Measurements from ENCODE around the gene C1GALT1C1L.
"Not testable (repeated sequence)": the region's sequence is repeated elsewhere in the genome, so short reads cannot be mapped to it uniquely, and the experiment has no call there.

Gene C1GALT1C1L

GRCh38 chr2:43657241-43657640, 19.0 kb downstream of the C1GALT1C1L start:
- H3K36me3 ChIP-seq (ENCODE audit: control insufficient read depth in 5 of 5, insufficient read depth in 5 of 5, low read length in 5 of 5) = no peaks in the 10 kb centered on the region
- H3K9ac ChIP-seq (ENCODE audit: low read length in 5 of 5) = no peak overlapping the region
- H3K9me3 ChIP-seq (ENCODE audit: control insufficient read depth in 5 of 5, low read length in 5 of 5) = peaks cover 0 to 4% (median 3%) of the 10 kb centered on the region in 5 donors
- no peak overlapping the region for H3K4me3 ChIP-seq (ENCODE audit: low read depth in 1 of 5, low read length in 5 of 5)
- H3K27ac ChIP-seq (ENCODE audit: low read depth, low read length) = no peak overlapping the region
- H3K27me3 ChIP-seq (ENCODE audit: control insufficient read depth in 5 of 5, insufficient read depth in 4 of 5, low read length in 5 of 5) = no peaks in the 10 kb centered on the region
- H3K4me1 ChIP-seq (ENCODE audit: control insufficient read depth in 5 of 5, insufficient read depth in 5 of 5, low read length in 5 of 5) = peaks cover 0 to 2% (median 1%) of the 10 kb centered on the region in 5 donors

DNA sequence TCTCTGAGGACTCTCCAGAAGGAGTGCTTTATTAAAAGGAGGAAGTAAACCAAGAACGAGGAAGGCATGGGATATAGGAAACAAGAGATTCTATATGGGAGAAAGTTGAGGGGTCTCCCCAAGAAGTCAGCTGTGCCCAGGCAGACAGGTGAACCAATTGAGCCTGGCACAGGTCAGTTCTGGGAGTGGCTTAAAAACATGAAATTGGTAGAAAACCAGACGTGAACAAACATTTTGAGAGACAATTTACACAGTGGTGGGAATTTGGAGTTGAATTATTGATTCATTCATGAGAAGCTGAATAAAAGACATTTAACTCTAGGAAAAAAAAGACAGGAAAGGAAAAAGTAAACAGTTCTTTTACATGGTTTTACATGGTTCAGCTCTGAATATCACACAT, 22.7 kb downstream of the C1GALT1C1L start:
- no peak overlapping the region for H3K27ac ChIP-seq (ENCODE audit: low read depth, low read length)
- H3K9ac ChIP-seq (ENCODE audit: low read length in 5 of 5) = no peak overlapping the region
- no peaks in the 10 kb centered on the region for H3K27me3 ChIP-seq (ENCODE audit: control insufficient read depth in 5 of 5, insufficient read depth in 4 of 5, low read length in 5 of 5)
- no peaks in the 10 kb centered on the region for H3K36me3 ChIP-seq (ENCODE audit: control insufficient read depth in 5 of 5, insufficient read depth in 5 of 5, low read length in 5 of 5)
- H3K4me3 ChIP-seq (ENCODE audit: low read depth in 1 of 5, low read length in 5 of 5) = no peak overlapping the region
- H3K9me3 ChIP-seq (ENCODE audit: control insufficient read depth in 5 of 5, low read length in 5 of 5) = peaks cover 0 to 2% (median 1%) of the 10 kb centered on the region in 5 donors
- peaks cover 3 to 13% (median 11%) of the 10 kb centered on the region in 5 donors for H3K4me1 ChIP-seq (ENCODE audit: control insufficient read depth in 5 of 5, insufficient read depth in 5 of 5, low read length in 5 of 5)

GRCh38 chr2:43648994-43649701, 27.1 kb downstream of the C1GALT1C1L start:
- peak overlapping the region in 1 of 5 donors; percentile 17 for H3K9ac ChIP-seq (ENCODE audit: low read length in 5 of 5)
- peaks cover 3 to 24% (median 11%) of the 10 kb centered on the region in 5 donors for H3K4me1 ChIP-seq (ENCODE audit: control insufficient read depth in 5 of 5, insufficient read depth in 5 of 5, low read length in 5 of 5)
- no peak overlapping the region for H3K4me3 ChIP-seq (ENCODE audit: low read depth in 1 of 5, low read length in 5 of 5)
- H3K27me3 ChIP-seq (ENCODE audit: control insufficient read depth in 5 of 5, insufficient read depth in 4 of 5, low read length in 5 of 5) = no peaks in the 10 kb centered on the region
- H3K36me3 ChIP-seq (ENCODE audit: control insufficient read depth in 5 of 5, insufficient read depth in 5 of 5, low read length in 5 of 5) = no peaks in the 10 kb centered on the region
- H3K9me3 ChIP-seq (ENCODE audit: control insufficient read depth in 5 of 5, low read length in 5 of 5) = no peaks in the 10 kb centered on the region
- peak overlapping the region; percentile 74 for H3K27ac ChIP-seq (ENCODE audit: low read depth, low read length)

DNA sequence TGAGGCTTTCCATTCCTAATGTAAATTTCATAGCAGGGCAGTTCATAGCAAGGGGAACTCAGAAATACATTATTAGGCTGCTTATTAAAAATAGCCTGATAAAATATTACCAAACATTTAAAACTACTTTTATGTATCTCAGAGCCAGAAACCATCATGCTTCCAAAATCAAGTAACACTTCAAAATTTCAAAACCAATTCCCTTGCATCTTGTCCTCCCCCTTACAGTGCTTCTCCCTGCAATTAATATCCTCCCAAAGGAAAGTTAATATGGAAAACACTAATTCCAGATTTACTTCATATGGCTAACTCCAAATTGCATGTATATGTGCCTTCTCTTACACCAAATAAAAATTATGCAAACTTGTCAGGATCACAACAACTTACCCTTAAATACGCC, 32.5 kb downstream of the C1GALT1C1L start:
- no peak overlapping the region for H3K27ac ChIP-seq (ENCODE audit: low read depth, low read length)
- H3K27me3 ChIP-seq (ENCODE audit: control insufficient read depth in 5 of 5, insufficient read depth in 4 of 5, low read length in 5 of 5) = no peaks in the 10 kb centered on the region
- H3K9ac ChIP-seq (ENCODE audit: low read length in 5 of 5) = no peak overlapping the region
- H3K9me3 ChIP-seq (ENCODE audit: control insufficient read depth in 5 of 5, low read length in 5 of 5) = peaks cover 0 to 8% (median 0%) of the 10 kb centered on the region in 5 donors
- H3K4me1 ChIP-seq (ENCODE audit: control insufficient read depth in 5 of 5, insufficient read depth in 5 of 5, low read length in 5 of 5) = peaks cover 0 to 11% (median 0%) of the 10 kb centered on the region in 5 donors
- no peaks in the 10 kb centered on the region for H3K36me3 ChIP-seq (ENCODE audit: control insufficient read depth in 5 of 5, insufficient read depth in 5 of 5, low read length in 5 of 5)
- H3K4me3 ChIP-seq (ENCODE audit: low read depth in 1 of 5, low read length in 5 of 5) = no peak overlapping the region

DNA sequence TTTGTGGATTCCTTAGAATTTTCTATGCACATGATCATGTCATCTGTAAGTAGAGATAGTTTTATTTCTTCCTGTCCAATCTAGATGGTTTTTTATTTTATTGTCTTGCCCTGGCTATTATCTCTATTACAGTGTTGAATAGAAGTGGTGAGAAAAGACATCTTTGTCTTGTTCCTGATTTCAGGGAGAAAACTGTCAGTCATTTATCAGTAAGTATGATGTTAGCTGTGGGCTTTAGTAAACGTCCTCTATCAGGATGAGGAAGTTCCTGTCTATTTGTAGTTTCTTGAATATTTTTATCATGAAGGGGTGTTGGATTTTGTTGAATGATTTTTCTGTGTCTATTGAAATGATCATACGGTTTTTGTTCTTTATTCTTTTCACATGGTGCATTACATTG, 33.9 kb downstream of the C1GALT1C1L start:
- Histone ChIP-seq H3K4me3 (ENCODE audit: low read depth in 1 of 5, low read length in 5 of 5) (no peak overlapping the region), H3K9me3 (ENCODE audit: control insufficient read depth in 5 of 5, low read length in 5 of 5) (peaks cover 0 to 8% (median 0%) of the 10 kb centered on the region in 5 donors), H3K9ac (ENCODE audit: low read length in 5 of 5) (no peak overlapping the region), H3K27me3 (ENCODE audit: control insufficient read depth in 5 of 5, insufficient read depth in 4 of 5, low read length in 5 of 5) (no peaks in the 10 kb centered on the region), H3K36me3 (ENCODE audit: control insufficient read depth in 5 of 5, insufficient read depth in 5 of 5, low read length in 5 of 5) (no peaks in the 10 kb centered on the region), H3K4me1 (ENCODE audit: control insufficient read depth in 5 of 5, insufficient read depth in 5 of 5, low read length in 5 of 5) (peaks cover 0 to 12% (median 8%) of the 10 kb centered on the region in 5 donors), H3K27ac (ENCODE audit: low read depth, low read length) (no peak overlapping the region)

DNA sequence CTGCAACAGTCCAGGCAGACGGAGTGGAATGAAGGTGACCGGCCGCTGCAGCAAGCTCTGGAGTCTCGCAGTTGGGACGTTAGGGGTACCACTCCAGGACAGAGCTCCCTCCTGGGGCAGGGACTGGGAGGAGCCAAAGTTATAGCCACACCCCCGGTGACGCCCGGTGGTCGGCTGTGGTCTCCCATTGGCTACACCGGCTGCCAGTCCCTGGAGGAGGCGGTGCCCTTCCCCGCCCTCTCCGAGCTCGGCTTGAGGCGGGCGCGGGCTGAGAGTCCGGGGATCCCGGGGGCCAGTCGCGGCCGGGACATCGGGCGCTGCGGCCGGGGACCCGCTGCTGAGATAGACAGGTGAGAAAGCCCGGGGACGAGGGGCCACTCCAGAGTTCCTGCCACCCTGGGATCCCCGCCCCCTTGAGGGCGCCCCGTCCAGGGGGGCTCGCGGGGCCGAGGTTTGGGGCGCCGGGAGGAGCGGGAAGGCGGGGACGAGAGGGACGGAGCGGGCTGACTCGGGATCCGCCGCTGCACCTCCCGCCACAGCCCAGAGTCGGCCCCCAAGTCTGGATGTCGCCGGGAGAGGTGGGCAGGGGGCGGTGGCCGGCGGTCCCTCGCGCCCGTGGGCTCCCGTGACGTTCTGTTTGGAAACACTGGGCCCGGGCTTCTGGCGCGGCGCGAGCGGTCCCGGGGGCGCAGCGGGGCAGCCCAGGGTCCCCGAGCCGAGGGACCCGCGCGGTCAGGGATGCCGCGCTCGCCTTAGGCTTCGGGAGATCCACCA, 39.0 kb downstream of the C1GALT1C1L start, which contains the start of gene PLEKHH2:
TSS of gene PLEKHH2 (plus strand) at position 231 of the 774 bp plus-strand sequence. CDS start 7,414 bp downstream, outside the sequence.
- peak within 1 kb of the TSS; percentile 74 for H3K27ac ChIP-seq (ENCODE audit: low read depth, low read length)
- peaks cover 0 to 8% (median 0%) of the 10 kb centered on the region in 5 donors for H3K9me3 ChIP-seq (ENCODE audit: control insufficient read depth in 5 of 5, low read length in 5 of 5)
- peak within 1 kb of the TSS; percentile 65 to 89 (median 79) for H3K4me3 ChIP-seq (ENCODE audit: low read depth in 1 of 5, low read length in 5 of 5)
- H3K9ac ChIP-seq (ENCODE audit: low read length in 5 of 5) = peak within 1 kb of the TSS; percentile 77 to 81 (median 78)
- H3K4me1 ChIP-seq (ENCODE audit: control insufficient read depth in 5 of 5, insufficient read depth in 5 of 5, low read length in 5 of 5) = peaks cover 0 to 20% (median 17%) of the 10 kb centered on the region in 5 donors
- H3K36me3 ChIP-seq (ENCODE audit: control insufficient read depth in 5 of 5, insufficient read depth in 5 of 5, low read length in 5 of 5) = no peaks in the 10 kb centered on the region
- H3K27me3 ChIP-seq (ENCODE audit: control insufficient read depth in 5 of 5, insufficient read depth in 4 of 5, low read length in 5 of 5) = peaks cover 0 to 17% (median 6%) of the 10 kb centered on the region in 5 donors

DNA sequence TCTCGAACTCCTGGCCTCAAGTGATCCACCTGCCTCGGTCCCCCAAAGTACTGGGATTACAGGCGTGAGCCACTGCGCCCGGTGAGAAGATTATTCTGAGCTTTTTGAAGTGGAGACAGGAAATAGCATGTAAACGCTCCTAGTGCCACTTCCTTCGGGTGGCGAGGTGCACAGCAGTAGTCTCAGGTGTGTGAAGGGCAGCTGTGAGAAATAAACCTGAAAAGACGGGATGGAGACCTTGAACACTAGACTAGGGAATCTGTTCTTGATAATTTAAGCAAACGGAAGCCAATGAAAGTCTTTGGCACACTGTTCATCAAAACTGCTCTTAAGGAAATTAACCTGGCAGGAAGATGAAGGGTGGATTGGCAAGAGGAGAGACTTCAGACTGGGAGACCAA, 39.6 kb downstream of the C1GALT1C1L start:
- H3K27me3 ChIP-seq (ENCODE audit: control insufficient read depth in 5 of 5, insufficient read depth in 4 of 5, low read length in 5 of 5) = peaks cover 0 to 22% (median 6%) of the 10 kb centered on the region in 5 donors
- H3K4me3 ChIP-seq (ENCODE audit: low read depth in 1 of 5, low read length in 5 of 5) = peak overlapping the region; percentile 65 to 89 (median 77)
- H3K9ac ChIP-seq (ENCODE audit: low read length in 5 of 5) = peak overlapping the region in 2 of 5 donors; percentile 77 to 81
- peaks cover 0 to 24% (median 18%) of the 10 kb centered on the region in 5 donors for H3K4me1 ChIP-seq (ENCODE audit: control insufficient read depth in 5 of 5, insufficient read depth in 5 of 5, low read length in 5 of 5)
- no peak overlapping the region for H3K27ac ChIP-seq (ENCODE audit: low read depth, low read length)
- H3K36me3 ChIP-seq (ENCODE audit: control insufficient read depth in 5 of 5, insufficient read depth in 5 of 5, low read length in 5 of 5) = no peaks in the 10 kb centered on the region
- H3K9me3 ChIP-seq (ENCODE audit: control insufficient read depth in 5 of 5, low read length in 5 of 5) = peaks cover 0 to 8% (median 0%) of the 10 kb centered on the region in 5 donors

- not testable (repeated sequence) for H3K9me3 ChIP-seq (ENCODE audit: control insufficient read depth in 5 of 5, low read length in 5 of 5); H3K4me3 ChIP-seq (ENCODE audit: low read depth in 1 of 5, low read length in 5 of 5); H3K9ac ChIP-seq (ENCODE audit: low read length in 5 of 5); H3K27ac ChIP-seq (ENCODE audit: low read depth, low read length); H3K36me3 ChIP-seq (ENCODE audit: control insufficient read depth in 5 of 5, insufficient read depth in 5 of 5, low read length in 5 of 5)
- Histone ChIP-seq H3K27me3 (ENCODE audit: control insufficient read depth in 5 of 5, insufficient read depth in 4 of 5, low read length in 5 of 5) (peaks cover 0 to 22% (median 6%) of the 10 kb centered on the region in 5 donors), H3K4me1 (ENCODE audit: control insufficient read depth in 5 of 5, insufficient read depth in 5 of 5, low read length in 5 of 5) (peaks cover 0 to 24% (median 18%) of the 10 kb centered on the region in 5 donors)
Measured at GRCh38 chr2:43636153-43636552, 40.1 kb downstream of the C1GALT1C1L start.

- peaks cover 0 to 6% (median 0%) of the 10 kb centered on the region in 5 donors for H3K9me3 ChIP-seq (ENCODE audit: control insufficient read depth in 5 of 5, low read length in 5 of 5)
- H3K4me1 ChIP-seq (ENCODE audit: control insufficient read depth in 5 of 5, insufficient read depth in 5 of 5, low read length in 5 of 5) = peaks cover 0 to 24% (median 18%) of the 10 kb centered on the region in 5 donors
- no peaks in the 10 kb centered on the region for H3K36me3 ChIP-seq (ENCODE audit: control insufficient read depth in 5 of 5, insufficient read depth in 5 of 5, low read length in 5 of 5)
- peak overlapping the region in 1 of 5 donors; percentile 10 for H3K4me3 ChIP-seq (ENCODE audit: low read depth in 1 of 5, low read length in 5 of 5)
- H3K27me3 ChIP-seq (ENCODE audit: control insufficient read depth in 5 of 5, insufficient read depth in 4 of 5, low read length in 5 of 5) = peaks cover 0 to 22% (median 6%) of the 10 kb centered on the region in 5 donors
- no peak overlapping the region for H3K27ac ChIP-seq (ENCODE audit: low read depth, low read length)
- H3K9ac ChIP-seq (ENCODE audit: low read length in 5 of 5) = no peak overlapping the region
Measured at GRCh38 chr2:43634604-43635306, 41.5 kb downstream of the C1GALT1C1L start.

All from subcutaneous abdominal adipose tissue (tissue), 5 donors.